Large intestine (tissue), 3 donors: ENCODE measurements around the gene CNNM1. TPM values are rescaled to one million over a fixed set of nuclear protein-coding genes. Genes with fewer than 3 reads are reported as not detected.

Experiments
- DNase-seq, 2 donors: peaks; one replicate each; pipeline versions ENCODE4 v3.0.0 to v3.0.0-alpha.2; 2013
- H3K27ac ChIP-seq: one replicate; pipeline ENCODE4 v1.5.1; 2013; ENCODE audit warnings: low read length
- H3K27me3 ChIP-seq: 2 replicates; pipeline ENCODE4 v1.6.1; 2013; ENCODE audit warnings: low read length; ENCODE audit not compliant: control insufficient read depth, insufficient read depth
- H3K36me3 ChIP-seq: 2 replicates; pipeline ENCODE4 v1.6.1; 2013; ENCODE audit warnings: low read length; ENCODE audit not compliant: control insufficient read depth, insufficient read depth
- H3K4me1 ChIP-seq: one replicate; pipeline ENCODE4 v1.6.1; 2013; ENCODE audit warnings: low read length; ENCODE audit not compliant: control insufficient read depth, insufficient read depth
- H3K4me3 ChIP-seq: one replicate; pipeline ENCODE4 v1.5.1; 2013; ENCODE audit warnings: low read length
- H3K9me3 ChIP-seq: one replicate; pipeline ENCODE4 v1.6.1; 2013; ENCODE audit warnings: mild to moderate bottlenecking, low read depth, low read length, moderate library complexity; ENCODE audit not compliant: control insufficient read depth
- WGBS: methylation state at CpG from one replicate; pipeline ENCODE4 v1.1.5; 2013; ENCODE audit warnings: low lambda C conversion rate; ENCODE audit not compliant: insufficient coverage; 5-methylcytosine and 5-hydroxymethylcytosine counted together
- polyA plus RNA-seq: library from polyadenylated mRNA; unstranded; fragments of 120-200 nt; gene quantifications from one replicate; pipeline ENCODE4 v1.2.1, GENCODE V29; 2013

Gene CNNM1
- polyA plus RNA-seq, 1 donor = 0.79 TPM

DNA sequence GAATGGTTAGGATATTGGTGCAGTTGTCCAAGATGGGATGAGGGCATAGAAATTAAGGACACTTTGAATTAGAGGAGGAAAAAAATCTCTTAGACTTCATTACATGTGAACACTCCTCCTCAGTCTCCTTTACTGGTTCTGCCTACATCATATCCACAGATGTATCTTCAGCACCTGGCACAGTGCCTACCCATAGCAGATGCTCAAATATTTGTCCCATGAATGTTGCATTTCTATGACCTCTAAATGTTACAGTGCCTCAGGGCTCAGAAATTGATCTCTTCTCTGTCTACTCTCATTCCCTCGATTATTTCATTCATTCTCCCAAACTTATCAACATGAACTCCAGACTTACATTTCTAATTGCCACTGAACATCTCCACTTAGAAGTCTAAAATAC lies 17.1 kb downstream of the CNNM1 start:
- 70% methylated on average over 1 of the region's 1 CpG for WGBS
- no peak overlapping the region for H3K4me3 ChIP-seq
- no peak overlapping the region for H3K27ac ChIP-seq
- peaks cover 9% of the 10 kb centered on the region for H3K27me3 ChIP-seq
- no peaks in the 10 kb centered on the region for H3K9me3 ChIP-seq
- no peaks in the 10 kb centered on the region for H3K36me3 ChIP-seq
- H3K4me1 ChIP-seq = no peaks in the 10 kb centered on the region
- no peak for DNase-seq

GRCh38 chr10:99347672-99348071 lies 18.5 kb downstream of the CNNM1 start:
- Histone ChIP-seq H3K27ac (no peak overlapping the region), H3K9me3 (no peaks in the 10 kb centered on the region), H3K36me3 (no peaks in the 10 kb centered on the region), H3K4me3 (no peak overlapping the region), H3K4me1 (no peaks in the 10 kb centered on the region), H3K27me3 (peaks cover 8% of the 10 kb centered on the region)
- 67% methylated on average over 2 of the region's 5 CpGs for WGBS
- DNase-seq = no peak

DNA sequence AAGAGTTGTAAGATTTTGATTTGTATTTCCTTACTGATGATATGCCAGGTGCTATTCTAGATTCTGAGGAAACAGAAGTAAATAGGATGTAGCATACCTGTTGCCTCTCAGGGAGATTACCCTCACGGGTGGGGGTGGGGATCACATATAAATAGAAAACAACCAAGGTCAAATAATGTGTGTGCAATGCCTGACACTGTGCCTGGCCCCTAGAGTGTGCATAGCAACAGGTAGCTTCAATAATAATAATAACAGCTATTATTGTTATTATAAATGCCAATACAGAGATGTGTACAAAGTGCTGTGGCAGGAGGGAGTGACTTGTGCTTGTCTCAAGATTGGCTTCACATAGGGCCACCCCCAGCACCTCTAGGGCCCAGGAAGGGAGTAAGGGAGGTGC lies 24.0 kb downstream of the CNNM1 start:
- H3K4me3 ChIP-seq = no peak overlapping the region
- no peaks in the 10 kb centered on the region for H3K9me3 ChIP-seq
- no peaks in the 10 kb centered on the region for H3K36me3 ChIP-seq
- peaks cover 10% of the 10 kb centered on the region for H3K27me3 ChIP-seq
- no peaks in the 10 kb centered on the region for H3K4me1 ChIP-seq
- no peak overlapping the region for H3K27ac ChIP-seq
- no CpG with 5 or more reads among the region's 1 CpG for WGBS
- DNase-seq = no peak

- Histone ChIP-seq H3K27me3 (peaks cover 10% of the 10 kb centered on the region), H3K4me1 (no peaks in the 10 kb centered on the region), H3K27ac (no peak overlapping the region), H3K36me3 (no peaks in the 10 kb centered on the region), H3K4me3 (no peak overlapping the region), H3K9me3 (no peaks in the 10 kb centered on the region)
- no CpG with 5 or more reads among the region's 3 CpGs for WGBS
- no peak for DNase-seq
Measured at GRCh38 chr10:99357691-99358090, 28.5 kb downstream of the CNNM1 start.

DNA sequence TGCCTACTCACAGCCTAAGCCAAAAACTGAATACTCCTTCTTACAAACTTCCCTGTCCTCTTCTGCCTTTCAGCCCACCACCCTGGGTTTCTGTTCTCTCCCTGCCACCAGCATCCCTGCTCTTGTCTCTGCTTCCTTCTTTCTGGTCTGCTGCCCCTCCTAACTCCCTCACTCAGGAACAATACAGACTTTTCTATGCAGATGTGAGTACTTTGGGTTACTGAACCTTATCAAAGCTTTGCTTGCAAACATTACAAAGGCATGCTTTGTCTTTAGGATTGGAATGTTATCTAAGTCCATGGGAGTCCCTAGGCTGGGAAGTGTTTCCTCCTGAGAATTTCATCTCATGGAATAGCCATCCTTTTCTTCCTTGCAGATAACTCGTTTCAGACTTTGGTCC lies 28.9 kb downstream of the CNNM1 start:
- Histone ChIP-seq H3K27me3 (peaks cover 10% of the 10 kb centered on the region), H3K4me3 (no peak overlapping the region), H3K9me3 (no peaks in the 10 kb centered on the region), H3K36me3 (no peaks in the 10 kb centered on the region), H3K4me1 (no peaks in the 10 kb centered on the region), H3K27ac (no peak overlapping the region)
- no peak for DNase-seq
- 0% methylated on average over 1 of the region's 1 CpG for WGBS

GRCh38 chr10:99360934-99361333 lies 31.8 kb downstream of the CNNM1 start:
- no peak overlapping the region for H3K27ac ChIP-seq
- H3K36me3 ChIP-seq = no peaks in the 10 kb centered on the region
- no peak for DNase-seq
- no peaks in the 10 kb centered on the region for H3K4me1 ChIP-seq
- H3K9me3 ChIP-seq = no peaks in the 10 kb centered on the region
- no peak overlapping the region for H3K4me3 ChIP-seq
- no CpG with 5 or more reads among the region's 5 CpGs for WGBS
- H3K27me3 ChIP-seq = peaks cover 6% of the 10 kb centered on the region

DNA sequence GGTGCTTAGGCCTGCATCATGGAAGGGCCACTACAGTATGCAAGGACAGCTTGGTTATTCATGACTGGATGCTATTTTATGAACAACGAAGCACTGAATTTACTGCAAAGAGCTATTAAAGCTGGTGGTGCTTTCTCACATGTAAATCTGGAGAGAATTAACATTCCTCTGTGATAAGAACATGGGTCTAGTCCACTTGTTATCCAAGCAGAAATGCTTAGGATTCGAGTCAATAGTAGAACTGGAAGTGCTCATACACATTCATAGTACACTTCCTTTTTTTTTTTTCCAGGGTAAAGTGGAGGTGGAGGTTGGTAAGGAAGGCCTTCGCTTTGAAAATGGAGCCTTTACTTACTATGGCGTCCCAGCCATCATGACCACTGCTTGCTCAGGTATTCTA lies 35.0 kb downstream of the CNNM1 start:
- Histone ChIP-seq H3K4me3 (no peak overlapping the region), H3K27me3 (peaks cover 12% of the 10 kb centered on the region), H3K9me3 (no peaks in the 10 kb centered on the region), H3K36me3 (no peaks in the 10 kb centered on the region), H3K27ac (no peak overlapping the region), H3K4me1 (no peaks in the 10 kb centered on the region)
- WGBS = no CpG with 5 or more reads among the region's 4 CpGs
- no peak for DNase-seq

- H3K36me3 ChIP-seq = no peaks in the 10 kb centered on the region
- H3K27ac ChIP-seq = no peak overlapping the region
- H3K27me3 ChIP-seq = peaks cover 14% of the 10 kb centered on the region
- WGBS = no CpG with 5 or more reads among the region's 1 CpG
- no peaks in the 10 kb centered on the region for H3K4me1 ChIP-seq
- no peak for DNase-seq
- H3K4me3 ChIP-seq = no peak overlapping the region
- no peaks in the 10 kb centered on the region for H3K9me3 ChIP-seq
Measured at GRCh38 chr10:99365311-99365710, 36.2 kb downstream of the CNNM1 start.

- WGBS = no CpG with 5 or more reads among the region's 1 CpG
- H3K27me3 ChIP-seq = peaks cover 14% of the 10 kb centered on the region
- DNase-seq = no peak
- H3K9me3 ChIP-seq = no peaks in the 10 kb centered on the region
- no peaks in the 10 kb centered on the region for H3K4me1 ChIP-seq
- H3K4me3 ChIP-seq = no peak overlapping the region
- no peak overlapping the region for H3K27ac ChIP-seq
- H3K36me3 ChIP-seq = no peaks in the 10 kb centered on the region
Measured at GRCh38 chr10:99365736-99366135, 36.6 kb downstream of the CNNM1 start.

DNA sequence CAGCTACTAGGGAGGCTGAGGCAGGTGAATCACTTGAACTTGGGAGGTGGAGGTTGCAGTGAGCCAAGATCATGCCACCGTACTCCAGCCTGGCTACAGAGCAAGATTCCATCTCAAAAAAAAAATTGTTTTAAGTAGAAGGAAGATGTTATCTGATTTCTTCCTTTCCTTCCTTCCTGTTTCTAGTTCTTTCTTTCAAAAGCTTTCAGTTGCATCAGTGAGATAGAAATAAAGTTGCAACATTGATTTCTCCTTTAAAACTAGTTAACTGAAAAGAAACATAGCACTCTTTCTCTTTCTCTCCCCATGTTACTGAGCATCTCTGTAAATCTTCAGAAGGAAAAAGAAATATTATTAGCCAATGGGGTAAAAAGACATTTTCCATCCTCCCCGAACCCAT lies 37.5 kb downstream of the CNNM1 start:
- Histone ChIP-seq H3K27me3 (peaks cover 16% of the 10 kb centered on the region), H3K4me3 (no peak overlapping the region), H3K9me3 (no peaks in the 10 kb centered on the region), H3K27ac (no peak overlapping the region), H3K4me1 (no peaks in the 10 kb centered on the region), H3K36me3 (no peaks in the 10 kb centered on the region)
- no peak for DNase-seq
- no CpG with 5 or more reads among the region's 2 CpGs for WGBS

DNA sequence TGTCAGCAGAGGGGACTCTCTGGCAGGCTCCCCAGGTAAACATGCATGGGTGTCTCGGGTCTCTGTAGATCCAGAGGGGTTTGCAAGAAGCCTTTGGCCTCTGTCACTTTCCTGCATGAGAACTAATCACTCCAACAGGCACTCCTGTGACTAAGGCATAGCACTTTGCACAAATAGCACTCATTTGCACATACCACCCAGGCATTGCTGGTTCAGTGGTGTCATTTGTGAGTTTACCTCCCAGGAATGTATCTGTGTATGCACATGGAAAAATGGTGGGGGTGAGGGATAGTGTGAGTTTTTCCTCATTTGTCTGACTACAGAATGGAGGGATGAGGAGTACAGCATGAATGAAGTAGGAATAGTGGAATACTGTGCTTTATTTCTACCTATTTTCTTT lies 39.5 kb downstream of the CNNM1 start:
- Histone ChIP-seq H3K4me3 (no peak overlapping the region), H3K4me1 (no peaks in the 10 kb centered on the region), H3K9me3 (no peaks in the 10 kb centered on the region), H3K27ac (no peak overlapping the region), H3K27me3 (peaks cover 23% of the 10 kb centered on the region), H3K36me3 (no peaks in the 10 kb centered on the region)
- DNase-seq = no peak
- no CpG with 5 or more reads among the region's 1 CpG for WGBS
